Measurements from ENCODE around the gene SUCLG2.

The SUCLG2 gene

DNA sequence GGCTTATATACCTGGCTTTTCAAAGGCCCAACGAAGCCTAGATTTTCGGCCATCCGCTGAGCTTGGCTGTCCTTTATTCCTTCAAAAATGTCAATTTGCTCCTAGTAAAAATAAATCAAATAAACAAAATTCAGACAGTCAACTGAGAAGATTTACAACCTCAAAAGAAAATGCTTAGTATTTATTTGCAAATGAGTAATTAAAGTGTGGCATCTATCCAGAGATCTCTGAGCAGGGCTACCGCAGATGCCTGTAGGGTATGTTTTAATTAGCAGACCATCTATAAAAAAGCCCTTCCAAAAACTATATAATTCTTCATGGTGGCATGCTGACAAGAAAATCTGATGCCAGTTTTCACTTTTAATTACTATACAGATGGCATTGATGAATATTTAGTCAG lies 136.2 kb downstream of the SUCLG2 start:
- no peak for DNase-seq (ENCODE audit: low read depth in 4 of 4, low spot score in 1 of 4)

DNA sequence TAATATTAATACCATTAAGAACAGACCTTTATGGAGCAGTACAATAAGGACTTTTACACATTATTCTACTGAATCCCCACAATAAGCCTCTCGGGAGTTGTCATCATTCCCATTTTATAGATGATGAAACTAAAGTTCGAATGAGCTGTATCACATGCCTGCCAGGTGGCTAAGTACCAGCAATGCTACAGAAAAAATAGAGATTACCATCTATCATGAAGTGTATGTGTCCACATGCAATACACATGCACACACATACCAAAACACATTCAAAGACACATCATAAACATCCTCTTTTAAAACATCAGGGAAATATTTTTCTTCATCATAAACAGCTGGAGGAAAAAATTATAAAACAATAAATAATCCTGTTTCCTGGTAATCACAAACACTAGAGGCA lies 136.6 kb downstream of the SUCLG2 start:
- no peak for DNase-seq (ENCODE audit: low read depth in 4 of 4, low spot score in 1 of 4)

DNA sequence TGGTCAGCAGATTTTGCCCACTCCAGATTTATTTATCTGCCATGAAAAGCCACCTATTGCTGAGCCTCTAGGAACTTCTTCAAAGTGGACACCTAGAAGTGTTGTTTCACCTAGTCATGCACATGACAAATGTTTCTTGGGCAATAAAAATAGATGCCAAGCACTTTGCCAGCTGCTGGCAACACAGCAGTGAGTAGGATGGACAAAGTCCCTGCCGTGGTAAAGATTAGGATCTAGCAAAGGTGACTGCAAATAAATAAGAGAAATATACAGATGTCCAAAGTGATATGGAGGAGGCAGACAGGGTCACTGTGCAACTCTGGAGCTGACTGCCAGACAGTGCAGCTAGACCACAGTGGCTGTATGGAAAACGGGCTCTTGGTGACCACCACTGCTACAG lies 137.9 kb downstream of the SUCLG2 start:
- no peak for DNase-seq (ENCODE audit: low read depth in 4 of 4, low spot score in 1 of 4)

DNA sequence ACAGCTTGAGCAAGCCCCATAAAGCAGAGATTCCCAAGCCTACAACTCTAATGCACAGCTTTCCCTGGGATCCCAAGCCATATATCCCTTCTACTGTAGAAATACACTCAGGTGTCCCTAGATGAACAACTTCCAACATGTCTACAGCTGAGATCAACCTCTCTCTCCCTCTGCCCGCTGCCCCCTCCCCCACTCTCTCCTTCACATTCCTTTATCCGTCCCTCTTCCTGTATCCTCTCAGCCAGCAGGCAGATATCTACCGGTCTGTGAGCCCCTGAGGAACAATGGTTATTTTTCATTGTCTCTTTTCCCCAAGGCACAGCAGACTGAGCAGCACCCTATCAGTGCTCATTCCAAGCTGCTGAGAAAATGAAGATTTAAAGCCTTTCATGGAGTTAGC lies 138.6 kb downstream of the SUCLG2 start:
- no peak for DNase-seq (ENCODE audit: low read depth in 4 of 4, low spot score in 1 of 4)

DNA sequence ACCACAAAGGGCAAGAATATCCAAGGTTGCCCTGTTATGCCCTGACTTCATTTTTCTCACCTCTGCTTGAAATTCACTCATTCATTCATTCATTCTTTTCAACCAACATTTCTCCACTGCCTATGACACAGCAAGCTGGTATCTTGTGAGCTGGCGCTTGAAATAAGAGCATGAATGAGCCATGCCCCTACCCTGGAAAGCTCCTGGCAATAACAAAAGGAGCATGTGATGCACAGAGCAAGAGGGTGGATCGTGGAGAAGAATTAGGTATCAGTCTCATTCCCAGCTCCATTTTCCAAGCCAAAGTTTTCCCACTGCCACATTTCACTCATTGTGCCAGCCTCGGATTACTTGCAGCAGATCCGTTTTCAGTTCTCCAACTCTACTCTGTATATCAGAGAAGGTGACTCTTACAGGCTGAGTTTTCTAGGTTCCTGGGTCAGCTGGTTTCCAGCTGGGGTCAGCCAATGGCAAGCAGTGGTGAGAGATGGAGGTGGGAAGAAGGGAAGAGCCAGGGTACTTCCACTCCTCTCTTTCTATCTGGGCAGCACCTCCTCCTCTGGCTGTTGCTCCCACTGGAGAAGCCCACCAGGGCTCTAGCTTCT lies 144.8 kb downstream of the SUCLG2 start:
- no peak for DNase-seq (ENCODE audit: low read depth in 4 of 4, low spot score in 1 of 4)

DNA sequence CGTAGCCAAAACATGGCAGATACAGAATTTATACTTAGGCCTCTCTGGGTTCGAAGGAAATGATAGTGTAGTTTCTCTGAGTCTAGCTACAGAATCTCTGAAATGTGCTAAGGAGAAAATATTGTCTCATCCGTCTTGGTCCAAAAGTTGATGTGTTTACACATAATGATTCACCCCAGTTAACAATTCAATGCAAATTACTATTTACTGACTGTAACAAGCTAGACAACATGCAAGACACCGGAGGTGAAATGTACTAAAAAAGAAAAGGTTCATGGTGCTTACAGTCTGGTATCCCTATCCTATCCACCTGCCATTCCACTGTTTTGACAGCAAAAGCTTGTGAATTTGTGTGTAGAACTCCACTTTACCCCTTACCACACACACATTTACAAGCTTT lies 146.8 kb downstream of the SUCLG2 start:
- DNase-seq (ENCODE audit: low read depth in 4 of 4, low spot score in 1 of 4), result no peak

DNA sequence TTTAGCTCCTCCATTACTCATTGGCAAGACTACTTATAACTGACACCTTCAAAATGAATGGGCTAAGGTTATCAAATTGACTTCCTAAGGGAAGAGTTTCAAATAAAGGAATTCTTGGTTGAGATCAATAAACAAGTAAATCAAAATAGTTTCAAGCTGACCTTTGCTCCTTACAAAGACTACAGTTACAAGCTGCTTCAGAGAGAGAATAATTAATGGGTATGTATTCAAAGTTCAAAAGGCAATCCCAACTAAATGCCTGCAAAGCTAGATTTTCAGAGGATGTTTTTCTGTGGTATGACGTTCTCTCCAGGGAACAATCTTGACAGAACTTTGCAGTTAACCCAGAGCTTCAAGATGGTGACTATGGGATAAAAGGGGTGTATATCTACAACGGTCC lies 153.7 kb downstream of the SUCLG2 start:
- no peak for DNase-seq (ENCODE audit: low read depth in 4 of 4, low spot score in 1 of 4)

DNA sequence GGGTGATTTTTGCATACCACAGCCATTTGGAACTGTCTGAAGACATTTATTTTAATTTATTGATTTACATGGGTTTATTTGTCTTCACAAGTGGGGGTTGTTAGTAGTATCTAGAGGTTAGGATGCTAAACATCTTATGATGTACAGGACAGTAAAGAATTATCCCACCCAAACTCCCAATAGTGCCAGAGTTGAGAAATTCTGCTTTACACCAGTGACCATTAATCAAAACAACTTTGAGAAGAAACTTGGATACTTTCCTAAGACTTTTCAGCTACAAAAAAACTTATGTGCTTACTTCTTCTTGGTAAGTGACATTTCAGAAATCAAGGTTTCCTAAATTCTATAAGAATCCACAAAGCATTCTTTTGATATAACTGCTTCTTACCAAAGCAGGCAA lies 156.7 kb downstream of the SUCLG2 start:
- DNase-seq (ENCODE audit: low read depth in 4 of 4, low spot score in 1 of 4), result no peak

DNA sequence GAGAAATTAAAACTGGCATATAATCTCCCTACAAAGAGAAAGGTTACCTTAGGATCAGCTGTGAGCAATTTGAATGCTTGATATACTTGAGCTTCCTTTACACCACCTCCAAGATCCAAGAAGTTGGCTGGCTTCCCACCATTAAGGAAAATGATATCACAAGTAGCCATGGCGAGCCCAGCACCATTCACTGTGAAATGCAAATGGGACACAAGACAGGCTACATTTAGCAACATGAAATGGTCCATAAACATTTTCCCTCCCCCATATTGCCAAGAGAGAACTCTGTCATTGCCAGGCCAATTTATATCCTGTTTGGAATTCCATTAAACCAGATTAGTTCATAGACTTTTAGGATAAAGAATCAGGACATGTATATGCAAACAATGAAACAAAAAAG lies 158.7 kb downstream of the SUCLG2 start:
- no peak for DNase-seq (ENCODE audit: low read depth in 4 of 4, low spot score in 1 of 4)

DNA sequence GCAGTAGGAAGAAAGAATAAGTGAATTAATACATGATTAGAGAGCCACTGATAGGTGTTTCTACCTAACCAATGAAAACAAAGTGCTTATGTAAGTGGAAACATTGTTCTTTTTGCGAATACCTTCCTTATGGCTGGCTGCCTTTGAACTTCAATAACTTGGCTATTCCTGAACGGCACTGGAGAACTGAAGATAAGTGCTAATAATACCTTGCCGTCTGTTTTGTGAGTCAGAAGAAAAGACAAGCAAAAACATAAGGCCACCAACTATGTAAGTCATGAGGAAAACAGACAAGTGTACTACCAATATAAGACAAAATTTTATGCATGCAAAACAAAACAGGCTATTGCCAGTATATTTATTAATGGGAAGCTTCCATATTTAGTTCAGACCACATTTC lies 160.6 kb downstream of the SUCLG2 start:
- no peak for DNase-seq (ENCODE audit: low read depth in 4 of 4, low spot score in 1 of 4)

DNA sequence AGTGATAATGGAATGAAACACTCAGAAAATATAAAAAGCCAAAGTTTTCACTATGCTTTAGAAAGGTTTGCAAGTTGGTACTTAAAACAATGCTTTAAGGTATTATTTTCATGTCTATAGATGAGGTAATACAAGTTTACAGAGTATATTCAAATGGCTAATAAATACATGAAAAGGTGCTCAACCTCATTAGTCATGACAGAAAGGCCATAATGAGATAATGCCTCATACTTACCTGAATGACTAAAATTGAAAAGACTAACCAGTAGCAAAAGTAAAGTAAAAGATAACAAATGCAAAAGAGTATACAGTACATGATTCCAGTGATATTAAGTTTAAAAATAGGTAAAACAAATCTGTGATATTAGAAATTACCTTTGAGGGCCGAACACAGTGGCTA lies 163.8 kb downstream of the SUCLG2 start:
- DNase-seq (ENCODE audit: low read depth in 4 of 4, low spot score in 1 of 4), result no peak

DNA sequence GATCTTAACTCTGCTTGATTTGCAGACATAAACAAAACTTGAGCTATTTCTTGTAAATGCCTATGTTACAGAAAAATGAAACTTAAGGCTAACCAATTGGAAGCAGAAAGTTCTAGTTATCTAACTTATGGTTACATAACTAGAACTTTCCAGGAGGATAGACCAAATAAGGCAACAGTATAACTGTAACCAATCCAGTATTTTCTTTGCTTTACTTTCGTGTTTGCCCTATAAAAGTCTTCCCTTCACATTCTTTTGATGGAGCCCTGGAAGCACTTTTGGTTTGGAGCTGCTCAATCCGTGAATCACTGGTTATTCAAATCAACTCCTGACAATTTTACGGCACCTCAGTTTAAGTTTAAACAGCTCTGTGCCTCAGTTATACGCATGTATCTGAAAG lies 164.6 kb downstream of the SUCLG2 start:
- DNase-seq (ENCODE audit: low read depth in 4 of 4, low spot score in 1 of 4), result no peak

DNA sequence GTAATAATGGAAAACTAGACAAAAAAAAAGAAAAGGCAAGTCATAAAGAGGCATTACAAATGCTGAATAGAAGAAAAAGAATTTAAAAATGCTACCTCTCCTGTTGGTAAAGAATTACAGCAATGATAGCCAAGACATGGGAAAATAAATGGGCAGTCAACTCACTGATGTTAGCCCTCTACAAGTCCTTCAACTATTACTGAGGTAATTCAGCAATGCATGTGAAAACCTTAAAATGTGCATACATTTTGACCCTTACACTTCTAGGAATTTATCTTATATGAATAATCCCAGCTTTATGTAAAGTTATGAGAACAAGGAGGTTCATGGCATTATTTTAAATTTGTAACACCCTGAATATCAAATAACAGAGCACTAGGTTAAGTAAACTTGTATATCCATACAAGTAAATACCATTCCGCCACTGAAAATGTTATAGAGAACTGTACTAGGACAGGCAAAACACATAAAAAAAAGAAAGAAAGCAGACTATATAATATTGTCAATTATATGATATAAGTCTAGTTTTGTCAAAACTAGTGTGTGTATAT lies 166.8 kb downstream of the SUCLG2 start:
- DNase-seq (ENCODE audit: low read depth in 4 of 4, low spot score in 1 of 4), result no peak

DNA sequence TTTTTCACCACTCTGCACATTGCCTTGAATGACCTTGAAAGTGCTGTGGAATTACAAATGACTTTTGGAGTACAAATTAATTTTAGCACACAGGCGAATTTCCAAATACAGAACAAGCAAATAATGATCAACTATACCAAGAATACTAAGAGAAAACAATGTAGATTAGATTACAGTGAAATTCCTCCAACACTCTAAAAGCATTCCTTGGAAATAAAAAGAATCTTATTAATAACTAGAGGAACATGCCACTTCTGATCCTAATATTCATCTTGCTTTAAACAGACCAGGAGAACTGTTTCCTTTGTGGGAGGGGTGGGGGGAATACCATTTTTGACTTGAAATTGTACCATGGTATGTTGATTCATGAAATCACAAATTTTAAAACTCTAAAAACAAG lies 167.5 kb downstream of the SUCLG2 start:
- DNase-seq (ENCODE audit: low read depth in 4 of 4, low spot score in 1 of 4), result no peak

DNA sequence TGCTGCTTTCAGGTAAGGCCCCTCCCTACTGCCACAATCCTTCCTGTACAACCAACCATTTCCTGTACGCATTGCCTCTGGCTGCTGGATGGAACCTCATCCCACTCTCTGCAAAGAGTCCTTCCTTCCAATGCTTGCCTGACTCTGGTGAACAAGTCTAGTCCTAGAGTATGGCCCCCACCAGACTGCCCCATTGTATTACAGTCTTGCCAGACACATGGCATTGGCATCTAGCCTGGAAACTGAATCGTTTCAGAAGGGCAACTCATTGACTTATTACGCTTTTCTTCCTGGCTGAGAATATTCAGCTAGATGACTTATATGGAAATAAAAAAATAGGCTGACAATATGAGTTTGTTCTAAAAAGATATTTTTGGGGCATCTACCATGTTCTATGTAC lies 170.3 kb downstream of the SUCLG2 start:
- no peak for DNase-seq (ENCODE audit: low read depth in 4 of 4, low spot score in 1 of 4)

DNA sequence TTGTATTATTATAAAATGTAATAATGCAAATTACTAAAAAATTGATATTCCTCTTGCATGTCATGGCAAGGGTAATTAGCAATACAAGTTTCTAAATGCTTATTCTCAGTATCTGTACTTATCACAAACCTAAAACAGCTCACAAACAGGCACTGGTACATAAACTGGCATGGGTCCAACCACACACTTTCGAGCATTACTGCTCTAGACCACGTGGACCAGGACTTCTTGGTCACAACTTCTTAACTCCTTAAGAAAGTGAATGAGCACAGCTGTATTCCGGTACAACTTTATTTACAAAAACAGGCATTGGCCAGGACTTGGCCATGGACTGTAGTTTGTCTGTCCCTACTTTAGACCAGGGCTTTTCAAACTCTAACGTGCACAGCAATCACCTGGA lies 173.3 kb downstream of the SUCLG2 start:
- no peak for DNase-seq (ENCODE audit: low read depth in 4 of 4, low spot score in 1 of 4)

DNA sequence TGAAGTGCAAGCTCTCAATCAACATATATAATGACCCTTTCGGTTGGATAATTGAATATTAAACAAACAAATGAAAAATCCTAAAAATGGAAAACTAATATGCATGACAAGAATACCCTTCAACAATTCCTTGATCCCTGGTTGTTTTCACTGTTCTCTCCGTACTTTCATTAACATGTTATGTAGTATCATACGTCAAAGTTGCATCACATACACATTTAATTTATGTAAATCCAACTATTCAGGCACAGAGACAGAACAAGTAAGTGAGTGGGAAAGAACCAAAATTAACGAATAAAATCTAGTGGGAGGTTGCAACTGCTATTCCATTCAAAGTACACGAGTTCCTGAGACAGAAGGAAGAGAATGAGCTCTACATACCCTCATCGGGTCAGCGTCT lies 176.0 kb downstream of the SUCLG2 start:
- DNase-seq (ENCODE audit: low read depth in 4 of 4, low spot score in 1 of 4), result no peak

DNA sequence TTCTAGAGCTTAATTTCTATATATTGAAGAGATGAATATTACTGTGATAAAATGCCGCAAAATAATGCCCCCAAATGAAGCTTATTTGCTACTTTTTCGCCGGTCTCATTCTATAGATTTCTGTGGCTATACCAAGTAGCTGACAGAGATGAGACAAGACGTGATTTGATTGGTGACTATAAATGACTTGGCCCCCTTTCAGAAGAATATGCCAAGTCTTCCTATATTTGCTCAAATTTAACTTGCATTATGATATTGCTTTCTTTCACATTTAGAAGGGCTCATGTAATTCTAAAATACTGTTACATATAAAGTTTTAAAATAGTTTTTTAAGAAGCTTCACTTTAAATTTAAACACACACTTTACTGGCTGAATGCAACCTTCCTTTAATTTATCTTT lies 180.1 kb downstream of the SUCLG2 start:
- no peak for DNase-seq (ENCODE audit: low read depth in 4 of 4, low spot score in 1 of 4)

DNA sequence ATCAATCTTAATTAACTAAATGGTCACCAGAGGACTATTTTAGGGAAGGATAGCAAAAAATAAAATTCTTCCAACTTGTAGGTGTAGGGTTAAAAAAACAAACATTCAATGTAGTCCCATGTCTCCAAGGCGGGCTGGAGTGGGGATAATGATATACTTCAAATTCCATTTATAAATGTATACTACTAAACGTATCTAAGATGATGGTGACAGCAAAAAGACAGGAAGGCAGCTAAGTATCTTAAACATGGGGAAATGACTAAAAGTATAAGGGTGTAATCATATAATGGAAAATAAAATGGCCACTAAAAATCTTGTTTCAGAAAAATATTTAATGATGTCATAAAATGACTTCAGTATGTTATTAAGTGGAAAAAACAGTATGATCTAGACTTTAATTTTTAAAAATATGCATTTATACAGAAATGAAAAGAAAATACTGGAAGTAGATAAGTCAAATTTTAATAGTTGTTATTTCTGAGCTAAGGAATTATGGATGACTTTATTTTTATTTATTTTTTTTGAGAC lies 181.7 kb downstream of the SUCLG2 start:
- DNase-seq (ENCODE audit: low read depth in 4 of 4, low spot score in 1 of 4), result no peak

DNA sequence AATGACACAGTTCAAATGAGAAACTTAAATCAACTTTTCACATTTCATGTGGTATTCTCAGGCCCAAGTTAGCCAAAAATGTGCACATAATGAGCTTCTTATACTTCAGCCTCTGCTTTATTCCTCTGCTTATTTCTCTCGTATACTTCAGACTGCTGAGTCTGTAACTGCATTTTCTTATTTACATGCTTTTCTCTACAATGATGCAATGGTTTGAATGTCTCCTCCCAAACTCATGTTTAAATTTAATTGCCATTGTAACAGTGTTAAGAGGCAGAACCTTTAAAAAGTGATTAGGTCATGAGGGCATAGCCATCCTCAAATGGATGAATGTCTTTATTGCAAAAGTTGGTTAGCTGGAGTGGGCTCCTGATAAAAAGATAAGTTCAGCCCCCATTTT lies 184.2 kb downstream of the SUCLG2 start:
- DNase-seq (ENCODE audit: low read depth in 4 of 4, low spot score in 1 of 4), result no peak

DNA sequence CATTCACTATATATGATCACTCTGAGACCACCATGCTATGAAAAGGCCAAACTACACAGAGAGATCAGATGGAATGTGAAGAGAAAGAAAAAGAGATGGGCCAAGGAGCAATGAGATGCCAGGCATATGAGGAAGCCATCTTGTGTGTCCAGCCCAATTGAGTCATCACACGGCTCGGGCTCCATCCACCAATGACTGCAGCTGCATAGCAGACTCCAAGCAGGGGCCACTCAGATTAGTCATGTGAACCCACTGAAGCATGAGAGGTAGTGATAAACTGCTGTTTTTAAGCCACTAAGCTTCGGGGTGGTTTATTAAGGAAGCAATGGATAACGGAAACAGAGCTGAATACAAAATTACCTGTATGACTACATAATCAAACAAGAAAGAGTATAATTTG lies 185.9 kb downstream of the SUCLG2 start:
- no peak for DNase-seq (ENCODE audit: low read depth in 4 of 4, low spot score in 1 of 4)

DNA sequence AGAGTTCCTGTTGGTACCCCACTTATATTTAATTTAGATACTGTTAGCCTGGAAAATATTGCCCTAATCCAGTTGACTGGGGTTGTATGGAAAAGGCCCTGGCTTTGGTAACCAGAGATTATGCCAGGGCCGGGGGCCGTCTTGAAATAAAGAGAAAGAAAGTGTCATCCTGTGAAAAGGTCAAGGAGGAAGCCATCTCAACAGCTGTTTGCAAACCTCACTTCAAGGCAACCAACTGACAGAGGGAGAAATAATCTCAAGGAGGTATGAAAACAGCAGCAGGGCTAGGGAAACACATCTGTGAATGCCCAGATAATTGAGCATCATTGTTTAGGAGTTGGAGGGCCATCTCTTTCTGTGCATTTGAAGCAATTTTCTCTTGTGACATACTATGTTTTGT lies 190.8 kb downstream of the SUCLG2 start:
- DNase-seq (ENCODE audit: low read depth in 4 of 4, low spot score in 1 of 4), result no peak

DNA sequence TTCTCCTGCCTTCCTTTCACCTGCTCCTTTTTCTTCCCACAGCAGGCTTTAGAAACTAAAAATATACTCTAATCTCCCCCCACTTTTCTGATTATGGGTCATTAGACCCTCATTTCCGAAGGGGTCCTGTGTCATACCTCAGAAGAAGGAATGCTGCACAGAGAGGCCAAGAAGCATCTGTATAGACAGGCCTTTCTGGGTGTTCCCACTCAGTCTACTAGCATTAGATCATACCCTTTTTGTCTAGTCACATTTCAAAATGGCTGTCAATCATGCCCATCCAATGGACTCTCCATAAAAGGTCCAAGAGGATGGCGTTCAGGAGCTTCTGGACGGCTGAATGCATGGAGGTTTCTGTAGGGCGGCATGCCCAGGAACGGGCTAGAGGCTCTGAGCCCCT lies 192.2 kb downstream of the SUCLG2 start:
- no peak for DNase-seq (ENCODE audit: low read depth in 4 of 4, low spot score in 1 of 4)
